Karpas-422 (cell line): ENCODE data around the gene DCDC2C. TPM values are rescaled to one million over a fixed set of nuclear protein-coding genes. Genes with fewer than 3 reads are reported as not detected.
A peak's percentile ranks its signal among the peaks of the same experiment; 100 is the strongest.

Experiments
- DNase-seq: peaks from one replicate; pipeline ENCODE4 v3.0.0-alpha.2; 2015
- H2AFZ ChIP-seq: fragments of 200-600 bp; sonication (generic); 2 replicates; pipeline ENCODE4 v1.6.1; 2014; ENCODE audit warnings: antibody characterized with exemption, low read length, mixed read lengths
- H3K27ac ChIP-seq: fragments of 200-600 bp; sonication (generic); 2 replicates; pipeline ENCODE4 v1.5.1; 2014; ENCODE audit warnings: mild to moderate bottlenecking, low read length, moderate library complexity
- H3K27me3 ChIP-seq: fragments of 200-600 bp; sonication (generic); 2 replicates; pipeline ENCODE4 v1.6.1; 2014; ENCODE audit warnings: low read length, mixed read lengths
- H3K36me3 ChIP-seq: fragments of 200-600 bp; sonication (generic); 2 replicates; pipeline ENCODE4 v1.6.1; 2014; ENCODE audit warnings: low read length, mixed read lengths; ENCODE audit not compliant: insufficient read depth
- H3K4me1 ChIP-seq: fragments of 200-600 bp; sonication (generic); 2 replicates; pipeline ENCODE4 v1.6.1; 2014; ENCODE audit warnings: mild to moderate bottlenecking, low read length, mixed read lengths
- H3K4me2 ChIP-seq: fragments of 200-600 bp; sonication (generic); 2 replicates; pipeline ENCODE4 v1.6.1; 2014; ENCODE audit warnings: low read length, low read depth, mild to moderate bottlenecking; ENCODE audit not compliant: poor library complexity, severe bottlenecking
- H3K4me3 ChIP-seq: fragments of 200-600 bp; sonication (generic); 2 replicates; pipeline ENCODE4 v1.5.1; 2014; ENCODE audit warnings: mild to moderate bottlenecking, antibody characterized with exemption, low read length, mixed read lengths
- H3K79me2 ChIP-seq: fragments of 200-600 bp; sonication (generic); 2 replicates; pipeline ENCODE4 v1.6.1; 2014; ENCODE audit warnings: mild to moderate bottlenecking, low read length, mixed read lengths
- H3K9ac ChIP-seq: fragments of 200-600 bp; sonication (generic); 2 replicates; pipeline ENCODE4 v1.6.0; 2014; ENCODE audit warnings: low read length
- H3K9me2 ChIP-seq: fragments of 200-600 bp; sonication (generic), shearing (Covaris generic); replicated peaks from 2 replicates; pipeline ENCODE4 v1.6.0; 2014; ENCODE audit warnings: mild to moderate bottlenecking, low read length, moderate library complexity; ENCODE audit not compliant: insufficient read depth
- H3K9me3 ChIP-seq: fragments of 300-700, 200-600 bp; sonication (generic); 2 replicates; pipeline ENCODE4 v1.6.1; 2014; ENCODE audit warnings: low read length, mixed read lengths
- H4K20me1 ChIP-seq: fragments of 200-600 bp; sonication (generic); 2 replicates; pipeline ENCODE4 v1.6.1; 2014; ENCODE audit warnings: mild to moderate bottlenecking, antibody characterized with exemption, low read length, low read depth; ENCODE audit not compliant: insufficient read depth
- total RNA-seq: library from RNA; depleted of rRNA; stranded (reverse); fragments of >200 nt; shearing (Covaris generic); gene quantifications from 2 replicates; pipeline ENCODE4 v1.2.3, GENCODE V29; 2014; ENCODE audit warnings: low replicate concordance

The DCDC2C gene
- total RNA-seq, 1 experiment from 2014 or later: not detected

DNA sequence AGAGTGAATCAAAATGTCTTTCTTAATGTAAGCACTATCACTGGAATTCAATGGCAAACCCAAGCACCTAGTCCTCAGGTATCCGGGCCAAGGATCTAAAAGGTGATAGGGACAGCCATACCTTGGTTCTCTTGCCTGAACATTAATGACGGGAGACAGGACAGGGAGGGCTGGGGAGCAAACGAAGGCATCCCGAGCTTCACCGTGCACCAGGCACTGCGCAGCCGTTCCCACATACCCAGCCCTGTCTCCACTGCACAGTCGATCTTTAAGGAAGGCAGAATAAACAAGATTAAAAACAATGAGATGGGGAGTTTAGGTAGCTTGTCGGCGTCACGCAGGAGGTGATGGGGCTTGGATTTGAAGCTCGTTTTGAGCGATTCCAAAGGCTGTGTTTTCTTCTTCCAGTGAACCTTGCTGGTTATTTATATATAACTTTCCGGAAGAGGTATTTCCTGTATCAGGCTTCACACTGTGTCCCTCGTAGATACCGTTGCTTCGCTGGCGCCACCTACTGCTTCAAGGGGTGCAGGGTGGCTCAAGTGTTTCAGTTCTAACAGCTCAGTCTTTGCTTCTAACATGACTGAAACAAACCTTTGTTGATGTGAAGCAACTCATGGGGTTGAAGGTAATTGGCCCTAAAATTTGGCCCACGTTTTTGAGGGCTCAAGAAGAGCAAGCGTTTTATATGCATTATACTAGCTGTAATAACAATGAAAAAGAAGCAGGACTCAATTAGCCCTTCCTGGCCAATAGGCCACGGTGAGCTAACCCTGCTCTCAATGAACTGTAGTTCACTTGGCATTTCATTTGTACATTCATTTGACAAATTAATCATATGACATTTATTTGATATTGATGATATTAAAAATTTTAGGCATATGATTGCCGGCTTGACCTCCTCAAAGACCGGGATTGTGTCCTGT lies 77.4 kb downstream of the DCDC2C start:
- H3K4me2 ChIP-seq: no peak overlapping the region
- H3K36me3 ChIP-seq: no peaks in the 10 kb centered on the region
- no peaks in the 10 kb centered on the region for H3K9me3 ChIP-seq
- H3K4me3 ChIP-seq: no peak overlapping the region
- H3K9ac ChIP-seq: no peak overlapping the region
- H4K20me1 ChIP-seq: no peaks in the 10 kb centered on the region
- no peaks in the 10 kb centered on the region for H3K9me2 ChIP-seq
- no peaks in the 10 kb centered on the region for H3K4me1 ChIP-seq
- no peak overlapping the region for H3K27ac ChIP-seq
- H2AFZ ChIP-seq: peak overlapping the region; percentile 52; the same call in 1 of the 2 replicates
- no peaks in the 10 kb centered on the region for H3K79me2 ChIP-seq
- H3K27me3 ChIP-seq: no peaks in the 10 kb centered on the region
- DNase-seq: peak; percentile 86

DNA sequence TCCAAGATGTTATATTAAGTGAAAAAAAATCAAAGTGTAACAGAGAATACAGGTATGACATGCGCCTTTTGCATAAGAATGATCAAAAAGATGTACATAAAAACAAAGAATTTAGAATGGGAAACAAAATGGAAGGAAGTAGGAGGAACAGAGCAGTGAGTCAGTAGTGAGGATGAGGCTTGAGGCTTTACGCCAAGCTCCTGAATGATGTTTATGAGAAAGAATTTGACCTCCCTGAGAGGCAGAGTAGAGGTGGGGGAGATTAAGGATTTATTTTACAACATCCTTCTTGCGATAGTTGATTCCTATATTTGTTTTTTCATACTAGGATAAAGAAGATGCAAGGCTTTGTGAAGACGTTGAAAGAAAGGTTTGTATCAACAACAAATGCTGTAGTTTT lies 81.4 kb downstream of the DCDC2C start:
- no peak for DNase-seq
- no peak overlapping the region for H3K9ac ChIP-seq
- H3K4me3 ChIP-seq: no peak overlapping the region
- no peak overlapping the region for H2AFZ ChIP-seq
- H3K9me2 ChIP-seq: no peaks in the 10 kb centered on the region
- H3K27ac ChIP-seq: no peak overlapping the region
- H3K4me2 ChIP-seq: no peak overlapping the region
- no peaks in the 10 kb centered on the region for H4K20me1 ChIP-seq
- H3K9me3 ChIP-seq: no peaks in the 10 kb centered on the region
- no peaks in the 10 kb centered on the region for H3K36me3 ChIP-seq
- no peaks in the 10 kb centered on the region for H3K27me3 ChIP-seq
- H3K79me2 ChIP-seq: no peaks in the 10 kb centered on the region
- no peaks in the 10 kb centered on the region for H3K4me1 ChIP-seq

DNA sequence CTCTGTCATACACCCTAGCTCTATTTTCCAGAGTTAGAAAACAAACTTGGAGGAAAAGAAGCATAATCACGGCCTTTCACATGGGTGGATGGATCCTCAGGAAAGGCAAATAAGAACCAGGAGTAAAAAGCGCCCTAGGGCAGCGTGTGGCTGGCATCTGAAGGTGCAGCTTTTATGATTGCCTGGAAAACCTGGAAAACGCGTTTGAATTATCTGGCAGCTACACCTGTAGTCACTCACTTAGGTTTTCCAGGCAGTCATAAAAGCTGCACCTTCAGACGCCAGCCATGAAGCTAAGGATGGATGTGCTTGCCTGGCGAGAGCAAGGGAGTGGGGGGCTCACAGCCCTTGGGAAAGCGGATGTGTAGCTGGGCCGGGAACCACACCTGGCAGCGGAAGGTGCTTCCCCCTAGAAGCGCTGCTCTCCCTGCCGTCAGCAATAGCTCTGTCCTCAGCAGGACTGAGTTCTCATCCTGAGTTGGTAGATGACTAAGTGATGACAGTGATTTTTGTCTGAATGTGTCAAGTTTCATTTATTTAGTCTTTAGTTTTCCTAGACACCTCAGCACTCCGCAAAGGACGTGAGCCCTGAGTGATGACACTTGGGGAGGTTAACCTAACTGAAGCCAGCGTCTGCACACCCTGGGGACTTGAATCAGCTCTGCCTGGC lies 82.0 kb downstream of the DCDC2C start:
- no peaks in the 10 kb centered on the region for H3K27me3 ChIP-seq
- no peaks in the 10 kb centered on the region for H3K36me3 ChIP-seq
- DNase-seq: no peak
- no peak overlapping the region for H3K4me2 ChIP-seq
- no peak overlapping the region for H3K9ac ChIP-seq
- no peak overlapping the region for H3K4me3 ChIP-seq
- H2AFZ ChIP-seq: no peak overlapping the region
- no peaks in the 10 kb centered on the region for H3K4me1 ChIP-seq
- no peak overlapping the region for H3K27ac ChIP-seq
- no peaks in the 10 kb centered on the region for H3K79me2 ChIP-seq
- H3K9me2 ChIP-seq: no peaks in the 10 kb centered on the region
- no peaks in the 10 kb centered on the region for H3K9me3 ChIP-seq
- H4K20me1 ChIP-seq: no peaks in the 10 kb centered on the region

DNA sequence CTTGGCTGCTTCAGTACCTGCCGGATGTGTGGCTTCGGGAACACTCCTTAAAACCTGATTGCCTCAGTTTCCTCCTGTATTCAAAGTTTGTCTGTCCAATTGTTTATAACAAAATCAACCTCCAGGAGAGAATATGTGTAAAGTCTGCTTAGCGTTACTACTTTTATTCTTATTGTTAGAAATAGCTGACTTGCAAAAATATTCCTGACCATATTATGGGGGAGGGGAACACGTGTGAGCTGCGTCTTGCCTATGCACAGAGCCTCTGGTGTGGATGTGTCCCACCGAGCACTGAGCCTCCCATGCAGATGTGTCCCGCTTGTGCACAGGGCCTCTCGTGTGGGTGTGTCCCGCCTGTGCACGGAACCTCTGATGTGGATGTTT lies 82.5 kb downstream of the DCDC2C start:
- Histone ChIP-seq H3K9ac (no peak overlapping the region), H3K4me3 (no peak overlapping the region), H4K20me1 (no peaks in the 10 kb centered on the region), H3K4me2 (no peak overlapping the region), H3K27ac (no peak overlapping the region), H3K27me3 (no peaks in the 10 kb centered on the region), H2AFZ (no peak overlapping the region), H3K4me1 (no peaks in the 10 kb centered on the region), H3K36me3 (no peaks in the 10 kb centered on the region), H3K9me3 (no peaks in the 10 kb centered on the region), H3K9me2 (no peaks in the 10 kb centered on the region), H3K79me2 (no peaks in the 10 kb centered on the region)
- DNase-seq: no peak

DNA sequence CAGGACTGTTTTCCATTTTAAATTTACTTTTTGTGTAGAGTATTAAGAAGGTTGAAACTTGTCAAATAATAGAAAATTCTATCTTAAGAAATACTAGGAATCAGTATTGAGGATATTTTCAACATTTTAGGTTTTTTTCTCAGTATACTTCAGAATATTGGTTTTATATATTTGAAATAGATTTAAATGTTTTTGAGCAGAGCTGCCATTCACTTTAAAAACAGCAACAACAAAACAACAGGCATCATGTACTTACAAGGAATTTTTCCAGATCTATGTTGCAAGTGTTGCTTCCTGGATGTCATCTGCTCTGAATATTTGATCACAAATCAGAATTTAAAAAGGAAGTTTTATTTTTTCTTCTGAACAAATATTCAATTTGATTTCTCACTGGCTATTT lies 84.4 kb downstream of the DCDC2C start:
- DNase-seq: no peak
- Histone ChIP-seq H3K4me3 (no peak overlapping the region), H3K9ac (no peak overlapping the region), H4K20me1 (no peaks in the 10 kb centered on the region), H3K36me3 (no peaks in the 10 kb centered on the region), H3K9me2 (no peaks in the 10 kb centered on the region), H3K79me2 (no peaks in the 10 kb centered on the region), H3K4me1 (no peaks in the 10 kb centered on the region), H2AFZ (no peak overlapping the region), H3K9me3 (no peaks in the 10 kb centered on the region), H3K4me2 (no peak overlapping the region), H3K27ac (no peak overlapping the region), H3K27me3 (no peaks in the 10 kb centered on the region)

DNA sequence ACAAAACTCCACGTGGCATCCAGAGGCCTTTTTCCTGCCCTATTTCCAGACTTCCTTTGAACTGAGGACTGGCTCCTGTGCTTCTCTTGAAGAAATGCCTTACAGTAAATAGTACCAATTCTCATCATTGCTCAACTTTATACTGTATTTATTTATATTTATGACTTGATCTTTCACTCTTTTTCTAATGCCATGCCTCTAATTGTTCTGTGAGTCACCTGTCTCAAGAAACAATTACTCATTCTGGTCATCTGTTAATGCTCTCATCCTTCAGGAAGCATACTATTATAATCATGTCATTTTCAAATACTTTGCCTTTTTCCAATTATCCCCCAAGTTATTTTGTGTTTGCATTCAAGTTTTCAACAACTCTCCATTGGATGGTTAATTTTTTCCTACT lies 85.9 kb downstream of the DCDC2C start:
- no peak overlapping the region for H3K4me3 ChIP-seq
- no peak for DNase-seq
- no peak overlapping the region for H3K9ac ChIP-seq
- H3K36me3 ChIP-seq: no peaks in the 10 kb centered on the region
- H3K79me2 ChIP-seq: no peaks in the 10 kb centered on the region
- H3K27ac ChIP-seq: no peak overlapping the region
- no peaks in the 10 kb centered on the region for H3K27me3 ChIP-seq
- no peaks in the 10 kb centered on the region for H3K4me1 ChIP-seq
- no peak overlapping the region for H3K4me2 ChIP-seq
- no peaks in the 10 kb centered on the region for H4K20me1 ChIP-seq
- no peak overlapping the region for H2AFZ ChIP-seq
- no peaks in the 10 kb centered on the region for H3K9me2 ChIP-seq
- no peaks in the 10 kb centered on the region for H3K9me3 ChIP-seq

DNA sequence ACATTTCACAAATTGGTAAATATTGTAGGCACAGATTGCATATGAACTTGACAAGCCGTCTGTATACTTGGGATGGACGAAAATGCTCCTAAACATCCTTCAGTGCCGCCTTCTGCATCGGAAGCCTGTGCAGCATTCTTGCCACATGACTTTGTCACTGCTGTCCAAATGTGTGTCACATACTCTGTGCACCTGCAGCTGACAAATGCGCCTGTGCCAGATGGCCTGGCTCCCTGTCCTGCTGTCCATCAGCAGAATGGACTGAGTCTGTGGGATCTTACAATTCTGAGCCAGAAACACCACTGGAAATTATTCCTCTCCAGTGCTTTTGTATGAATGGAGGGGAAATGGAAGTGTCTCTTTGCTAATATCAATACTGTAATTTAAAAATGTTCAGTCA lies 89.9 kb downstream of the DCDC2C start:
- no peak overlapping the region for H3K9ac ChIP-seq
- no peaks in the 10 kb centered on the region for H4K20me1 ChIP-seq
- H2AFZ ChIP-seq: no peak overlapping the region
- H3K4me3 ChIP-seq: no peak overlapping the region
- H3K4me1 ChIP-seq: no peaks in the 10 kb centered on the region
- H3K9me2 ChIP-seq: no peaks in the 10 kb centered on the region
- no peaks in the 10 kb centered on the region for H3K36me3 ChIP-seq
- H3K4me2 ChIP-seq: no peak overlapping the region
- H3K27ac ChIP-seq: no peak overlapping the region
- no peaks in the 10 kb centered on the region for H3K9me3 ChIP-seq
- no peak for DNase-seq
- H3K27me3 ChIP-seq: no peaks in the 10 kb centered on the region
- no peaks in the 10 kb centered on the region for H3K79me2 ChIP-seq

DNA sequence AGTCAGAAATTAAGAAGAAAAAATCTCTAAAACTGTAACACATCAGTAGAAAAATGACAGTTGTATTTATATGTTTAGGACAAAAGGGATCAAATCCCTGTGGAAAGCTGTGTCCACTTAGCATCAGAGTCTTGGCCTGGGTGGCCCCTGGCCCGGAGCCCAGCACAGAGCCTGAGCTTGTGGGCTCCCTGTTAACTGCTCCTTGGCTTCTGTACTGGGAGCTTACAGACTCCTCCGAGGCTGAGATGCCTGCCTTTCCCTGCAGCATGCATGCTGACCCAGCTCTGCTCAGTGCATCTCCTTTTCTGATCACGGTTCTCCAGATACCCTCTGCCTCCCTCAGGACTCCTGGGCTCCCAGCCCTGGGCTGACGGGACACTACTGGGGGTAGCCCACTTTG lies 98.1 kb downstream of the DCDC2C start:
- H3K4me3 ChIP-seq: no peak overlapping the region
- no peaks in the 10 kb centered on the region for H3K9me3 ChIP-seq
- no peak overlapping the region for H2AFZ ChIP-seq
- H3K9me2 ChIP-seq: no peaks in the 10 kb centered on the region
- H3K4me1 ChIP-seq: no peaks in the 10 kb centered on the region
- H3K36me3 ChIP-seq: no peaks in the 10 kb centered on the region
- no peaks in the 10 kb centered on the region for H4K20me1 ChIP-seq
- H3K27me3 ChIP-seq: no peaks in the 10 kb centered on the region
- no peak overlapping the region for H3K27ac ChIP-seq
- H3K9ac ChIP-seq: no peak overlapping the region
- no peak overlapping the region for H3K4me2 ChIP-seq
- H3K79me2 ChIP-seq: no peaks in the 10 kb centered on the region
- DNase-seq: no peak
